ENCODE results near the gene LRRC43.
"Not testable (repeated sequence)": the region's sequence is repeated elsewhere in the genome, so short reads cannot be mapped to it uniquely, and the experiment has no call there.

Gene LRRC43

GRCh38 chr12:122194804-122195203, 11.9 kb downstream of the LRRC43 start:
- H3K27ac ChIP-seq (ENCODE audit: low read depth, low read length), result no peak overlapping the region
- H3K4me3 ChIP-seq (ENCODE audit: low read depth, low read length), result no peak overlapping the region
- H3K36me3 ChIP-seq (ENCODE audit: control insufficient read depth, insufficient read depth, low read length), result no peaks in the 10 kb centered on the region
- H3K9ac ChIP-seq (ENCODE audit: low read length), result no peak overlapping the region
- H3K4me1 ChIP-seq (ENCODE audit: control insufficient read depth, insufficient read depth, low read length), result no peaks in the 10 kb centered on the region
- no peaks in the 10 kb centered on the region for H3K27me3 ChIP-seq (ENCODE audit: control insufficient read depth, insufficient read depth, low read length)
- H3K9me3 ChIP-seq (ENCODE audit: control insufficient read depth, insufficient read depth, low read depth, low read length), result peaks cover 10% of the 10 kb centered on the region; the same call in 1 of the 2 replicates

- Histone ChIP-seq H3K4me1 (ENCODE audit: control insufficient read depth, insufficient read depth, low read length) (no peaks in the 10 kb centered on the region), H3K27me3 (ENCODE audit: control insufficient read depth, insufficient read depth, low read length) (no peaks in the 10 kb centered on the region), H3K9ac (ENCODE audit: low read length) (no peak overlapping the region), H3K27ac (ENCODE audit: low read depth, low read length) (no peak overlapping the region), H3K4me3 (ENCODE audit: low read depth, low read length) (no peak overlapping the region), H3K36me3 (ENCODE audit: control insufficient read depth, insufficient read depth, low read length) (no peaks in the 10 kb centered on the region), H3K9me3 (ENCODE audit: control insufficient read depth, insufficient read depth, low read depth, low read length) (peaks cover 10% of the 10 kb centered on the region; the same call in 1 of the 2 replicates)
These were observed 12.5 kb downstream of the LRRC43 start for GRCh38 chr12:122195405-122195804.

- no peaks in the 10 kb centered on the region for H3K4me1 ChIP-seq (ENCODE audit: control insufficient read depth, insufficient read depth, low read length)
- H3K27ac ChIP-seq (ENCODE audit: low read depth, low read length), result no peak overlapping the region
- peaks cover 10% of the 10 kb centered on the region; the same call in 1 of the 2 replicates for H3K9me3 ChIP-seq (ENCODE audit: control insufficient read depth, insufficient read depth, low read depth, low read length)
- H3K4me3 ChIP-seq (ENCODE audit: low read depth, low read length), result no peak overlapping the region
- peaks cover 14% of the 10 kb centered on the region for H3K27me3 ChIP-seq (ENCODE audit: control insufficient read depth, insufficient read depth, low read length)
- H3K36me3 ChIP-seq (ENCODE audit: control insufficient read depth, insufficient read depth, low read length), result no peaks in the 10 kb centered on the region
- no peak overlapping the region for H3K9ac ChIP-seq (ENCODE audit: low read length)
These were observed 14.7 kb downstream of the LRRC43 start for GRCh38 chr12:122197612-122197966.

GRCh38 chr12:122199484-122200355, 16.8 kb downstream of the LRRC43 start:
- Histone ChIP-seq H3K4me1 (ENCODE audit: control insufficient read depth, insufficient read depth, low read length) (peaks cover 4% of the 10 kb centered on the region; the same call in 1 of the 2 replicates), H3K9me3 (ENCODE audit: control insufficient read depth, insufficient read depth, low read depth, low read length) (peaks cover 10% of the 10 kb centered on the region; the same call in 1 of the 2 replicates), H3K9ac (ENCODE audit: low read length) (no peak overlapping the region), H3K4me3 (ENCODE audit: low read depth, low read length) (no peak overlapping the region), H3K27me3 (ENCODE audit: control insufficient read depth, insufficient read depth, low read length) (peaks cover 33% of the 10 kb centered on the region), H3K27ac (ENCODE audit: low read depth, low read length) (no peak overlapping the region), H3K36me3 (ENCODE audit: control insufficient read depth, insufficient read depth, low read length) (no peaks in the 10 kb centered on the region)

- no peak overlapping the region for H3K9ac ChIP-seq (ENCODE audit: low read length)
- no peak overlapping the region for H3K27ac ChIP-seq (ENCODE audit: low read depth, low read length)
- peaks cover 42% of the 10 kb centered on the region for H3K27me3 ChIP-seq (ENCODE audit: control insufficient read depth, insufficient read depth, low read length)
- H3K36me3 ChIP-seq (ENCODE audit: control insufficient read depth, insufficient read depth, low read length), result no peaks in the 10 kb centered on the region
- H3K4me1 ChIP-seq (ENCODE audit: control insufficient read depth, insufficient read depth, low read length), result peaks cover 8% of the 10 kb centered on the region; the same call in 1 of the 2 replicates
- 0 out of 2 replicates have a peak, but pooled peaks cover 3% of the 10 kb centered on the region for H3K9me3 ChIP-seq (ENCODE audit: control insufficient read depth, insufficient read depth, low read depth, low read length)
- no peak overlapping the region for H3K4me3 ChIP-seq (ENCODE audit: low read depth, low read length)
These were observed 17.7 kb downstream of the LRRC43 start for GRCh38 chr12:122200541-122201175.

GRCh38 chr12:122201381-122201780, 18.5 kb downstream of the LRRC43 start:
- Histone ChIP-seq H3K9me3 (ENCODE audit: control insufficient read depth, insufficient read depth, low read depth, low read length) (no peaks in the 10 kb centered on the region), H3K27ac (ENCODE audit: low read depth, low read length) (no peak overlapping the region), H3K36me3 (ENCODE audit: control insufficient read depth, insufficient read depth, low read length) (no peaks in the 10 kb centered on the region), H3K4me3 (ENCODE audit: low read depth, low read length) (no peak overlapping the region), H3K27me3 (ENCODE audit: control insufficient read depth, insufficient read depth, low read length) (peaks cover 50% of the 10 kb centered on the region), H3K4me1 (ENCODE audit: control insufficient read depth, insufficient read depth, low read length) (peaks cover 8% of the 10 kb centered on the region; the same call in 1 of the 2 replicates), H3K9ac (ENCODE audit: low read length) (no peak overlapping the region)

GRCh38 chr12:122202017-122202416, 19.1 kb downstream of the LRRC43 start:
- Histone ChIP-seq H3K27me3 (ENCODE audit: control insufficient read depth, insufficient read depth, low read length) (peaks cover 51% of the 10 kb centered on the region), H3K4me1 (ENCODE audit: control insufficient read depth, insufficient read depth, low read length) (peaks cover 8% of the 10 kb centered on the region; the same call in 1 of the 2 replicates), H3K4me3 (ENCODE audit: low read depth, low read length) (no peak overlapping the region), H3K9me3 (ENCODE audit: control insufficient read depth, insufficient read depth, low read depth, low read length) (no peaks in the 10 kb centered on the region), H3K9ac (ENCODE audit: low read length) (no peak overlapping the region), H3K36me3 (ENCODE audit: control insufficient read depth, insufficient read depth, low read length) (peaks cover 4% of the 10 kb centered on the region), H3K27ac (ENCODE audit: low read depth, low read length) (no peak overlapping the region)

GRCh38 chr12:122202811-122203210, 19.9 kb downstream of the LRRC43 start:
- peaks cover 51% of the 10 kb centered on the region for H3K27me3 ChIP-seq (ENCODE audit: control insufficient read depth, insufficient read depth, low read length)
- peak overlapping the region; percentile 68 for H3K4me3 ChIP-seq (ENCODE audit: low read depth, low read length)
- peaks cover 12% of the 10 kb centered on the region for H3K36me3 ChIP-seq (ENCODE audit: control insufficient read depth, insufficient read depth, low read length)
- H3K9me3 ChIP-seq (ENCODE audit: control insufficient read depth, insufficient read depth, low read depth, low read length); H3K27ac ChIP-seq (ENCODE audit: low read depth, low read length); H3K9ac ChIP-seq (ENCODE audit: low read length): not testable (repeated sequence)
- peaks cover 10% of the 10 kb centered on the region; the same call in 1 of the 2 replicates for H3K4me1 ChIP-seq (ENCODE audit: control insufficient read depth, insufficient read depth, low read length)

- Histone ChIP-seq H3K36me3 (ENCODE audit: control insufficient read depth, insufficient read depth, low read length) (peaks cover 19% of the 10 kb centered on the region), H3K27ac (ENCODE audit: low read depth, low read length) (no peak within 1 kb of the TSS), H3K4me1 (ENCODE audit: control insufficient read depth, insufficient read depth, low read length) (peaks cover 15% of the 10 kb centered on the region; the same call in 1 of the 2 replicates), H3K4me3 (ENCODE audit: low read depth, low read length) (peak within 1 kb of the TSS; percentile 68), H3K27me3 (ENCODE audit: control insufficient read depth, insufficient read depth, low read length) (peaks cover 51% of the 10 kb centered on the region), H3K9me3 (ENCODE audit: control insufficient read depth, insufficient read depth, low read depth, low read length) (no peaks in the 10 kb centered on the region), H3K9ac (ENCODE audit: low read length) (peak within 1 kb of the TSS; percentile 51)
These were observed 20.6 kb downstream of the LRRC43 start, which contains the start of gene B3GNT4 for GRCh38 chr12:122203301-122204166. Gene B3GNT4 (plus strand): TSS chr12:122203709. CDS start chr12:122204619, 910 bp downstream.

GRCh38 chr12:122204167-122205052, 21.5 kb downstream of the LRRC43 start:
- Histone ChIP-seq H3K36me3 (ENCODE audit: control insufficient read depth, insufficient read depth, low read length) (peaks cover 26% of the 10 kb centered on the region), H3K27me3 (ENCODE audit: control insufficient read depth, insufficient read depth, low read length) (peaks cover 51% of the 10 kb centered on the region), H3K4me3 (ENCODE audit: low read depth, low read length) (peak overlapping the region; percentile 68), H3K9ac (ENCODE audit: low read length) (peak overlapping the region; percentile 51), H3K9me3 (ENCODE audit: control insufficient read depth, insufficient read depth, low read depth, low read length) (no peaks in the 10 kb centered on the region), H3K27ac (ENCODE audit: low read depth, low read length) (no peak overlapping the region), H3K4me1 (ENCODE audit: control insufficient read depth, insufficient read depth, low read length) (peaks cover 15% of the 10 kb centered on the region; the same call in 1 of the 2 replicates)

All from HUES6 (cell line).